ENCODE measurements around the gene TC2N.

The TC2N gene

DNA sequence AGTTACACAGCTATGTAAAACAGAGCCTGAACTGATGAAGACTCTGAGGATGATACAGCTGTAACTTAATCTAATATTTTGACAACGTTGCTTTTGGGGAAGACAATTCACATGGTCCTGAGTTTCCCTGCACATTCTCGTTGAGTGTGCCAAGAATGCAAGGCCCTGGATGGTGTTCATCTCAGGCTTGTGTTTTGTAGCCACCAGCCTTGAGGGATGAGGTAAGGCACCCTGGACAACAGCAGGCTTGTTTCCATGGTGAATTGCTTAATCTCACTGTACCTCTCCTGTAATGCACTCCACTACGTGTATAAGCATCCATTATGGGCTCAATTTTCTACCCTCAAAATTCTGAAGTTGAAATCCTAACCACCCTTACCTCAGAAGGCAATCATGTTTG is 137.6 kb downstream of the TC2N start:
- Histone ChIP-seq H3K4me3 (ENCODE audit: low read depth in 1 of 2, low read length in 1 of 2) (no peak overlapping the region), H3K9me3 (no peaks in the 10 kb centered on the region), H3K36me3 (no peaks in the 10 kb centered on the region), H3K27ac (no peak overlapping the region), H3K27me3 (no peaks in the 10 kb centered on the region), H3K4me1 (ENCODE audit: control insufficient read depth in 1 of 2, insufficient read depth in 1 of 2, low read depth in 1 of 2, low read length in 1 of 2) (no peaks in the 10 kb centered on the region)
- TF ChIP-seq, protein P1, sequence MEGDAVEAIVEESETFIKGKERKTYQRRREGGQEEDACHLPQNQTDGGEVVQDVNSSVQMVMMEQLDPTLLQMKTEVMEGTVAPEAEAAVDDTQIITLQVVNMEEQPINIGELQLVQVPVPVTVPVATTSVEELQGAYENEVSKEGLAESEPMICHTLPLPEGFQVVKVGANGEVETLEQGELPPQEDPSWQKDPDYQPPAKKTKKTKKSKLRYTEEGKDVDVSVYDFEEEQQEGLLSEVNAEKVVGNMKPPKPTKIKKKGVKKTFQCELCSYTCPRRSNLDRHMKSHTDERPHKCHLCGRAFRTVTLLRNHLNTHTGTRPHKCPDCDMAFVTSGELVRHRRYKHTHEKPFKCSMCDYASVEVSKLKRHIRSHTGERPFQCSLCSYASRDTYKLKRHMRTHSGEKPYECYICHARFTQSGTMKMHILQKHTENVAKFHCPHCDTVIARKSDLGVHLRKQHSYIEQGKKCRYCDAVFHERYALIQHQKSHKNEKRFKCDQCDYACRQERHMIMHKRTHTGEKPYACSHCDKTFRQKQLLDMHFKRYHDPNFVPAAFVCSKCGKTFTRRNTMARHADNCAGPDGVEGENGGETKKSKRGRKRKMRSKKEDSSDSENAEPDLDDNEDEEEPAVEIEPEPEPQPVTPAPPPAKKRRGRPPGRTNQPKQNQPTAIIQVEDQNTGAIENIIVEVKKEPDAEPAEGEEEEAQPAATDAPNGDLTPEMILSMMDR (IDR thresholded peaks at IDR 0.05) = no peak
